ENCODE results near the gene GLS2. TPM values are rescaled to one million over a fixed set of nuclear protein-coding genes. Genes with fewer than 3 reads are reported as not detected.

The GLS2 gene
- total and polyA plus RNA-seq, 2 donors (not counting 3 experiments of a cell fraction or from before 2014, with no cell fraction given) = 0.04 to 0.33 TPM

- no peak for FAIRE-seq
- CTCF ChIA-PET = interaction anchor here (1.6 kb wide), 1 partner anchor 10 kb away, joined by 3 read pairs; no protein-coding TSS in a partner anchor
- H2AFZ ChIP-seq (ENCODE audit: low read depth, low read length) = no peak overlapping the region
- dilution Hi-C loops (cut with MboI; ENCODE audit: extremely low pct_ligation_motif_present, low sequenced_read_pairs) (no loop called here), intact Hi-C loops (cut with micrococcal nuclease) (no loop called here)
- peaks cover 3% of the 10 kb centered on the region for H3K4me1 ChIP-seq (ENCODE audit: control insufficient read depth, extremely low read depth, insufficient read depth, low read length)
- POLR2A ChIA-PET = no interaction called here
- TF ChIP-seq JUN (IDR thresholded peaks at IDR 0.05; ENCODE audit: borderline replicate concordance, insufficient read depth, insufficient read length, low read depth) (no peak), POLR2AphosphoS5 (IDR thresholded peaks at IDR 0.05; ENCODE audit: insufficient read depth, low read depth, low read length) (no peak), GATA2 (IDR thresholded peaks at IDR 0.05; ENCODE audit: insufficient read depth, insufficient read length, low read depth, low read length) (no peak), EZH2 (IDR thresholded peaks at IDR 0.05; ENCODE audit: borderline replicate concordance, low read depth, low read length, severe bottlenecking) (no peak), POLR2A (IDR thresholded peaks at IDR 0.05; ENCODE audit: low read depth, low read length) (no peak), FOS (IDR thresholded peaks at IDR 0.05; ENCODE audit: borderline replicate concordance, insufficient read depth, low read length) (no peak), CTCF (IDR thresholded peaks at IDR 0.05; ENCODE audit: extremely low read depth in 1 of 2, insufficient read depth in 1 of 2, low read depth in 1 of 2, low read length in 2 of 2) (no peak), MAX (IDR thresholded peaks at IDR 0.05; ENCODE audit: insufficient read depth, insufficient read length) (no peak), MYC (IDR thresholded peaks at IDR 0.05; ENCODE audit: low read depth, low read length) (no peak)
- no peaks in the 10 kb centered on the region for H3K9me3 ChIP-seq (replicated peaks; ENCODE audit: control insufficient read depth, insufficient read depth, low read length)
- no peak for DNase-seq (ENCODE audit: low read depth, low spot score)
- no TSS peak for BruUV-seq (replicated peaks)
- H3K4me2 ChIP-seq (ENCODE audit: insufficient read depth, low read length) = no peak overlapping the region
- peaks cover 6% of the 10 kb centered on the region for H3K79me2 ChIP-seq (ENCODE audit: control insufficient read depth, insufficient read depth, low read length)
- no peaks in the 10 kb centered on the region for H3K9me1 ChIP-seq (replicated peaks; ENCODE audit: control insufficient read depth, extremely low read depth, insufficient read depth, low read length)
- H3K9ac ChIP-seq (replicated peaks; ENCODE audit: extremely low read depth, insufficient read depth, low read length) = no peak overlapping the region
- H3K27ac ChIP-seq (ENCODE audit: insufficient read depth, low read depth, low read length) = no peak overlapping the region
- no peaks in the 10 kb centered on the region for H4K20me1 ChIP-seq (replicated peaks; ENCODE audit: control insufficient read depth, extremely low read depth, insufficient read depth, low read length)
- no peaks in the 10 kb centered on the region for H3K27me3 ChIP-seq (ENCODE audit: control insufficient read depth in 2 of 2, insufficient read depth in 2 of 2, low read length in 2 of 2)
- no peak overlapping the region for H3K4me3 ChIP-seq (replicated peaks in 1 of 3; ENCODE audit: insufficient read depth in 1 of 3, low read depth in 1 of 3, low read length in 3 of 3)
- peaks cover 0 to 4% of the 10 kb centered on the region in 2 experiments for H3K36me3 ChIP-seq (ENCODE audit: control insufficient read depth in 2 of 2, extremely low read depth in 1 of 2, insufficient read depth in 2 of 2, low read length in 2 of 2)
Measured at GRCh38 chr12:56474389-56474788, 13.6 kb downstream of the GLS2 start.

All from endothelial cell of umbilical vein (primary cell).